ENCODE measurements around the gene LRRC34.

DNA sequence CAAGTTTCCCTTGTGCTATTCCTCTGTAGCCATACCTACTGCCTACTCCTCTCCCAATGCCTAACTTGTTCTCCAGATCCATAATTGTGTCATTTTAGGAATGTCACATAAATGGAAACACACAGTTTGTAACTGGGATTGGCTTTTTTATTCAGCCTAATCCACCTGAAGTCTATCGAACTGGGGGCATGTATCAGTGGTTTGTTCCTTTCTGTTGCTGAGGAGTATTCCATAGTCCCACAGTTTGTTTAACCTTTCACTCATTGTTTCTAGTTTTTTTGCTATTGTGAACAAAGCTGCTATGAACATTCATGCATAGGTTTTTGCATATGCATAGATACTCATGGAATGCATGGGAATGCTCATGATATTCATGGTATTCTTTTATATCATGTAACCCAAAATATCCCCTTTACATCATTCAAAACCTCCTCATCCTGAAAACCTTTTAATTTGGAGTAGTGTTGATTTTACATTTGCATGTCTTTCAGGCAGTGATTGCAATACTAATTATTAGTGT, 25.9 kb upstream of the LRRC34 start:
- TF ChIP-seq, protein P1, sequence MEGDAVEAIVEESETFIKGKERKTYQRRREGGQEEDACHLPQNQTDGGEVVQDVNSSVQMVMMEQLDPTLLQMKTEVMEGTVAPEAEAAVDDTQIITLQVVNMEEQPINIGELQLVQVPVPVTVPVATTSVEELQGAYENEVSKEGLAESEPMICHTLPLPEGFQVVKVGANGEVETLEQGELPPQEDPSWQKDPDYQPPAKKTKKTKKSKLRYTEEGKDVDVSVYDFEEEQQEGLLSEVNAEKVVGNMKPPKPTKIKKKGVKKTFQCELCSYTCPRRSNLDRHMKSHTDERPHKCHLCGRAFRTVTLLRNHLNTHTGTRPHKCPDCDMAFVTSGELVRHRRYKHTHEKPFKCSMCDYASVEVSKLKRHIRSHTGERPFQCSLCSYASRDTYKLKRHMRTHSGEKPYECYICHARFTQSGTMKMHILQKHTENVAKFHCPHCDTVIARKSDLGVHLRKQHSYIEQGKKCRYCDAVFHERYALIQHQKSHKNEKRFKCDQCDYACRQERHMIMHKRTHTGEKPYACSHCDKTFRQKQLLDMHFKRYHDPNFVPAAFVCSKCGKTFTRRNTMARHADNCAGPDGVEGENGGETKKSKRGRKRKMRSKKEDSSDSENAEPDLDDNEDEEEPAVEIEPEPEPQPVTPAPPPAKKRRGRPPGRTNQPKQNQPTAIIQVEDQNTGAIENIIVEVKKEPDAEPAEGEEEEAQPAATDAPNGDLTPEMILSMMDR (IDR thresholded peaks at IDR 0.05; ENCODE audit: low read depth, low read length, poor library complexity, severe bottlenecking): no peak
- TF ChIP-seq EZH2phosphoT487 (IDR thresholded peaks at IDR 0.05; ENCODE audit: borderline replicate concordance, low read length): no peak

All from DOHH2 (cell line).